Astrocyte of the cerebellum (primary cell): Measurements from ENCODE around the gene GPHN.
"Not testable (repeated sequence)": the region's sequence is repeated elsewhere in the genome, so short reads cannot be mapped to it uniquely, and the experiment has no call there.

Source experiments
- DNase-seq: peaks from one replicate; pipeline ENCODE4 v3.0.0-alpha.2; 2011; ENCODE audit warnings: low read depth
- H3K4me3 ChIP-seq: 2 replicates; pipeline ENCODE4 v1.5.1; 2011; ENCODE audit warnings: mild to moderate bottlenecking, low read depth, low read length, moderate library complexity
- in situ Hi-C: cut with HindIII; loops from 2 replicates; pipeline ENCODE4 v1.10.0; 2017; ENCODE audit warnings: low sequenced_read_pairs
- TF ChIP-seq, protein P1 (sequence below): IDR thresholded peaks from 2 replicates; pipeline ENCODE4 v1.5.1; 2012; ENCODE audit warnings: low read length, low read depth, moderate library complexity, mild to moderate bottlenecking; ENCODE audit errors: missing control alignments

GPHN gene

DNA sequence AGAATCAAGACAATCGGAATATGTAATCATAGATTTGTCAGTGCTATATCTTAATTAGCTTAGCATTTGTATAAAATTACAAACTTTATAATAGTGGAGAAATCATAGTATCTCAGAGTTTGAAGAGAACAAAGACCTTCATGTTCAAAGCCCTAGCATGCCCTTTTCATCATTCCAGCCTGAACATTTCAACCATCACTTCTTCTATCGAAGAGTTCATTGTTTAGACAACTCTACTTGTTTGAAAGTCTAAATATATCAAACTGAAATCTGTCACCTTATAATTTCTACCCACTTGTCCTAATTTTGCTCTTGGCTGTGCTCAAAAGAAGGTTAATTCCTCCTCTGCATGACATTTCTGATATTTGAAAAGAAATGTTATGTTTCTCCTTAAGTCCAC lies 325.9 kb downstream of the GPHN start:
- TF ChIP-seq, protein P1, sequence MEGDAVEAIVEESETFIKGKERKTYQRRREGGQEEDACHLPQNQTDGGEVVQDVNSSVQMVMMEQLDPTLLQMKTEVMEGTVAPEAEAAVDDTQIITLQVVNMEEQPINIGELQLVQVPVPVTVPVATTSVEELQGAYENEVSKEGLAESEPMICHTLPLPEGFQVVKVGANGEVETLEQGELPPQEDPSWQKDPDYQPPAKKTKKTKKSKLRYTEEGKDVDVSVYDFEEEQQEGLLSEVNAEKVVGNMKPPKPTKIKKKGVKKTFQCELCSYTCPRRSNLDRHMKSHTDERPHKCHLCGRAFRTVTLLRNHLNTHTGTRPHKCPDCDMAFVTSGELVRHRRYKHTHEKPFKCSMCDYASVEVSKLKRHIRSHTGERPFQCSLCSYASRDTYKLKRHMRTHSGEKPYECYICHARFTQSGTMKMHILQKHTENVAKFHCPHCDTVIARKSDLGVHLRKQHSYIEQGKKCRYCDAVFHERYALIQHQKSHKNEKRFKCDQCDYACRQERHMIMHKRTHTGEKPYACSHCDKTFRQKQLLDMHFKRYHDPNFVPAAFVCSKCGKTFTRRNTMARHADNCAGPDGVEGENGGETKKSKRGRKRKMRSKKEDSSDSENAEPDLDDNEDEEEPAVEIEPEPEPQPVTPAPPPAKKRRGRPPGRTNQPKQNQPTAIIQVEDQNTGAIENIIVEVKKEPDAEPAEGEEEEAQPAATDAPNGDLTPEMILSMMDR = no peak
- H3K4me3 ChIP-seq = no peak overlapping the region
- no peak for DNase-seq
- in situ Hi-C loops = no loop called here

DNA sequence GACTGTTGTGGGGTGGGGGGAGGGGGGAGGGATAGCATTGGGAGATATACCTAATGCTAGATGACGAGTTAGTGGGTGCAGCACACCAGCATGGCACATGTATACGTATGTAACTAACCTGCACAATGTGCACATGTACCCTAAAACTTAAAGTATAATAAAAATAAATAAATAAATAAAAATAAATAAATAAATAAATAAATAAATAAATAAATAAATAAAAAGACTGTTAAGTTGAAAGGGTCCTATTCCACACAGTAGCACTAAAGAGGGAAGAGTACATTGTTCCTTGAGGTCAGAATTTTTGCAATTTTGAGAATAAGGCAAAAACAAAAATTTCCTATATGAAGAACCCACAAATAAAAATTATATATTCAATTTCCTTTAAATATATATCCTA lies 329.5 kb downstream of the GPHN start:
- DNase-seq, H3K4me3 ChIP-seq, in situ Hi-C loops: not testable (repeated sequence)

DNA sequence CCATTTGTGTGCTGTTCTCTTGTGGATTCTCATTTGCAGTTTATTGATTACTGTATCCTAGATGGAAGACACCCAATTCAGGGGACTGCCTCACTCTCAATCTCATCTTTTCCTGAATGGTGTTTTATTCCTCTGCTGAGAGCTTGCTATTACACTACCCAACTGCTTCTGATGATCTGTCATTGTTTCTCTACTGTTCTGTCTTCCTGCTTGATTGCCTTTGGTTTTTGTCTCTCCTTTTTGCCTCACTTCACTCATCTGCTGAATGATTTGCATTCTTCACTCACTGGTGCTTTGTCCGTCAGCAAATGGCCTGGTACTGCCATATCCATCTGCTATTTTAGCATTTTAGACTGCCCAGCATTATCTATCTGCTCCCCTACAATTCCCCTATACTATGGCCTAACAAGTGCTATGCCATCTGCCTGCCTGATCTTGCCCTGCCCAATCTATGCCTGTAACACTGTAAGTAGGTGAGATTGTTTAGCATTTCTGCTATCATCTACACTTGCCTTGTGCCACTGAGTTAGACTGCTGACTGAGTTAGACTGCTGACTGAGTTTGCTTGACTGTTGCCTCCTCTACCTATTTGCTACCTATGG lies 335.1 kb downstream of the GPHN start:
- H3K4me3 ChIP-seq = no peak overlapping the region
- TF ChIP-seq, protein P1 = no peak
- in situ Hi-C loops = no loop called here
- DNase-seq = no peak

DNA sequence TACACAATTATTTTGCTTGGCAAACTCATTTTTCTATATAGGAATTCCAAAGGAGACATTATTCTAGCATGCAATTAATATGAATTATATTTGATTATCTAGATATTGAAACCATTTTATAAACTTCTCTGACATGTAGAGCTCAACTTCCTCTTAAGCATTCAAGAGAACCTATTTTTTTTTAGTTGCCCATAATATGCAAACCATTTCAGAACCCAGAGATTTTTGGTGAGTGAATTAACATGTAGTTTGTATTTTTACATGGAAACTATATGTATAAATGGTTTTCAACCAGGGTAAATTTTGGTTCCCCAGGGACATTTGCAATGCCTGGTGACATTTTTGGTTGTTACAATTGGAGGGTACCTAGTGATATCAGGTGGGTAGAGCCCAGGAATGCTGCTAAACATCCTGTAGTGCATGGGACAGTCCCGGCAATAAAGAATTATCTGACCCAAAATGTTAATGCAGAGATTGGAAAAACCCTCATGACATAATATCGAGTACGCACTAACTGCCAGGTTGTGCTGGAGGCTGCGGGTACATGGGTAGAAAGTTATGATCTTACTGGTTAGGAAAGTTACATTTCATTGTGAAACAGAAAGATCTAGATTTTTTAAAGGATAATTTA lies 342.4 kb downstream of the GPHN start:
- in situ Hi-C loops = no loop called here
- TF ChIP-seq, protein P1 = no peak
- no peak overlapping the region for H3K4me3 ChIP-seq
- DNase-seq = no peak

DNA sequence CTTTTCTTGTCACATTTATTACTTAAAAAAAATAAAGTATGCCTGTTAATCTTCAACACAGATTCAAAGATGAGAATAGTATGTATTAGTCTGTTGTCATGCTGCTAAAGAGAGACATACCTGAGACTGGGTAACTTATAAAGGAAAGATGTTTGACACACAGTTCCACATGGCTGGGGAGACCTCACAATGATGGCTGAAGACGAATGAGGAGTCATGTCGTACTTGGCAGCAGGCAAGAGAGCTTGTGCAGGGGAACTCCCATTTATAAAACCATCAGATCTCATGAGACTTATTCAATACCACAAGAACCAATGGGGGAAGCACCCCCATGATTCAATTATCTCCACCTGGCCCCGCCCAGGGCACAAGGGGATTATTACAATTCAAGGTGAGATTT lies 345.4 kb downstream of the GPHN start:
- TF ChIP-seq, protein P1 = no peak
- in situ Hi-C loops = no loop called here
- DNase-seq = no peak
- H3K4me3 ChIP-seq = no peak overlapping the region

DNA sequence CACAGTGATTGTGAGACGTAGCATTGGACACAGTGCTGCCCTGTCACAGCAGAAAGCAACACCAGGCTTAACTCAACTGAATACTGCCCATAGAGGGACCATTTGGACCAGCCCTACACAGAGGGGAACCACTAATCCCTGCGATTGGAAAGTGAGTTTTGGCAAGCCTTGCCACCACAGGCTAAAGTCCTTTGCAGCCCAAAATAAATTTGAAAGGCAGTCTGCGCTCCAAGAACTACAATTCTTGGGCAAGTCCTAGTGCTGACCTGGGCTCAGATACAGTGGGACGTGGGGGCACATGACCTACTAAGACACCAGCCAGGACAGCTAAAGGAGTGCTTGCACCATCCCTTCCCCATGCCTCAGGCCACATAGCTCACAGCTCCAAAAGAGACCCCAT lies 349.9 kb downstream of the GPHN start:
- DNase-seq = no peak
- H3K4me3 ChIP-seq = no peak overlapping the region
- TF ChIP-seq, protein P1 = no peak
- in situ Hi-C loops = no loop called here

DNA sequence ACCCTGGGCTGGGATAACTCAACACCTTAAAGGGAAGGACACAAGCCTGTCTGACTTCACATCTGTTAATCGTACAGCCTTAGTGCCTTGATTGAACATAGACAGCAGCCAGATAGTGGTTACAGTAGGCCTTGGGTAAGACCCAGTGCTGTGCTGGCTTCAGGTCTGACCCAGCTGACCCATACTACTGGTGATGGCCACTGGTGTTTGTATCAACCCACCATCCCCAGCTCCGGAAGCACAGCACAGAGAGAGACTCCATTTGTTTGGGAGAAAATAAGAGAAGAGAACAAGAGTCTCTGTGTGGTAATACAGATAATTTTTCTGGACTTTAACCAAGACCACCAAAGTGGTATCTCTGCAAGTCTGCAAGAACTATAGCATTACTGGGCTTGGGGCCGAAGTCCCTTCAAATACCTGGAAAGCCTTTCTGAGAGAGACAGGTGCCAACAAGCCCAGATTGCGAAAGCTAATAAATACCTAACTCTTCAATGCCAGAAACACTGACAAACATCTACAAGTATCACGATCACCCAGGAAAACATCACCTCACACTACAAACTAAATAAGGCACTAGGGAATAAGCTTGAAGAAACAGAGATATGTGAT lies 351.2 kb downstream of the GPHN start:
- H3K4me3 ChIP-seq = no peak overlapping the region
- in situ Hi-C loops = no loop called here
- TF ChIP-seq, protein P1 = no peak
- no peak for DNase-seq
